Measurements from ENCODE around the gene MRPS25. TPM values are rescaled to one million over a fixed set of nuclear protein-coding genes. Genes with fewer than 3 reads are reported as not detected.

MRPS25 gene
- total RNA-seq, 2 donors from 2014 or later, result 13.8 to 31.0 TPM

GRCh38 chr3:15045667-15046066, 19.4 kb downstream of the MRPS25 start:
- Histone ChIP-seq H3K27ac (no peak overlapping the region), H3K36me3 (peaks cover 48% of the 10 kb centered on the region), H3K27me3 (replicated peaks; ENCODE audit: insufficient read depth) (no peaks in the 10 kb centered on the region), H3K9me3 (no peaks in the 10 kb centered on the region), H3K4me1 (ENCODE audit: control insufficient read depth in 1 of 2, low read depth in 2 of 2) (no peaks in the 10 kb centered on the region), H3K4me3 (no peak overlapping the region)
- no peak for ATAC-seq (ENCODE audit: insufficient number of reproducible peaks, low FRiP score, low read depth)
- TF ChIP-seq, protein P1, sequence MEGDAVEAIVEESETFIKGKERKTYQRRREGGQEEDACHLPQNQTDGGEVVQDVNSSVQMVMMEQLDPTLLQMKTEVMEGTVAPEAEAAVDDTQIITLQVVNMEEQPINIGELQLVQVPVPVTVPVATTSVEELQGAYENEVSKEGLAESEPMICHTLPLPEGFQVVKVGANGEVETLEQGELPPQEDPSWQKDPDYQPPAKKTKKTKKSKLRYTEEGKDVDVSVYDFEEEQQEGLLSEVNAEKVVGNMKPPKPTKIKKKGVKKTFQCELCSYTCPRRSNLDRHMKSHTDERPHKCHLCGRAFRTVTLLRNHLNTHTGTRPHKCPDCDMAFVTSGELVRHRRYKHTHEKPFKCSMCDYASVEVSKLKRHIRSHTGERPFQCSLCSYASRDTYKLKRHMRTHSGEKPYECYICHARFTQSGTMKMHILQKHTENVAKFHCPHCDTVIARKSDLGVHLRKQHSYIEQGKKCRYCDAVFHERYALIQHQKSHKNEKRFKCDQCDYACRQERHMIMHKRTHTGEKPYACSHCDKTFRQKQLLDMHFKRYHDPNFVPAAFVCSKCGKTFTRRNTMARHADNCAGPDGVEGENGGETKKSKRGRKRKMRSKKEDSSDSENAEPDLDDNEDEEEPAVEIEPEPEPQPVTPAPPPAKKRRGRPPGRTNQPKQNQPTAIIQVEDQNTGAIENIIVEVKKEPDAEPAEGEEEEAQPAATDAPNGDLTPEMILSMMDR (IDR thresholded peaks at IDR 0.05), result no peak
- DNase-seq (ENCODE audit: low spot score), result no peak

DNA sequence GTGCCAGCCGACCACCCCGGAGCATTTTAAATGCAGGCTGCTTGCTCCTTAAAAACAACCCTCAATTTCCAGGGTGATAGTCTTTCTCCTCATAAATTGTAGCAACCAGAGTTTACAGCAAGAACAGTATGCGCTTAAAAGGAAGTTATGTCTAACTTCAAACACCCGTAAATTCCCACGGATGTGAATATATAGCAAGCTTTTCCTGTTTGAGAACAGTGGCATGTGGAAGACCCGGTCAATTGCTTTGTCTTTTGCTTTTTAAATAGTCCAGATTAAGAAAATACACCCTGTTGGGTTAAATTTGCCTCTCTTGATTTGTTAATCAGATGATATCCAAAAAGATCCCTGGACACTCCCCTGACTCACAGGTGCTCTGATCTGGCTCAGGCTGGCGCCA, 20.8 kb downstream of the MRPS25 start:
- ATAC-seq (ENCODE audit: insufficient number of reproducible peaks, low FRiP score, low read depth) (no peak), DNase-seq (ENCODE audit: low spot score) (no peak)
- H3K27ac ChIP-seq, result no peak overlapping the region
- TF ChIP-seq, protein P1 (IDR thresholded peaks at IDR 0.05), result no peak
- H3K4me3 ChIP-seq, result no peak overlapping the region
- H3K27me3 ChIP-seq (replicated peaks; ENCODE audit: insufficient read depth), result no peaks in the 10 kb centered on the region
- no peaks in the 10 kb centered on the region for H3K4me1 ChIP-seq (ENCODE audit: control insufficient read depth in 1 of 2, low read depth in 2 of 2)
- H3K36me3 ChIP-seq, result peaks cover 41% of the 10 kb centered on the region
- no peaks in the 10 kb centered on the region for H3K9me3 ChIP-seq

GRCh38 chr3:15043408-15044171, 21.5 kb downstream of the MRPS25 start:
- TF ChIP-seq, protein P1 (IDR thresholded peaks at IDR 0.05), result no peak
- Histone ChIP-seq H3K36me3 (peaks cover 38% of the 10 kb centered on the region), H3K27ac (no peak overlapping the region), H3K4me1 (ENCODE audit: control insufficient read depth in 1 of 2, low read depth in 2 of 2) (no peaks in the 10 kb centered on the region), H3K9me3 (no peaks in the 10 kb centered on the region), H3K27me3 (replicated peaks; ENCODE audit: insufficient read depth) (no peaks in the 10 kb centered on the region), H3K4me3 (no peak overlapping the region)
- DNase-seq (ENCODE audit: low spot score) (no peak), ATAC-seq (ENCODE audit: insufficient number of reproducible peaks, low FRiP score, low read depth) (no peak)

GRCh38 chr3:15042936-15043335, 22.2 kb downstream of the MRPS25 start:
- DNase-seq (ENCODE audit: low spot score) (no peak), ATAC-seq (ENCODE audit: insufficient number of reproducible peaks, low FRiP score, low read depth) (no peak)
- TF ChIP-seq, protein P1 (IDR thresholded peaks at IDR 0.05), result no peak
- no peaks in the 10 kb centered on the region for H3K4me1 ChIP-seq (ENCODE audit: control insufficient read depth in 1 of 2, low read depth in 2 of 2)
- H3K27me3 ChIP-seq (replicated peaks; ENCODE audit: insufficient read depth), result no peaks in the 10 kb centered on the region
- no peaks in the 10 kb centered on the region for H3K9me3 ChIP-seq
- no peak overlapping the region for H3K4me3 ChIP-seq
- no peak overlapping the region for H3K27ac ChIP-seq
- peaks cover 41% of the 10 kb centered on the region for H3K36me3 ChIP-seq

DNA sequence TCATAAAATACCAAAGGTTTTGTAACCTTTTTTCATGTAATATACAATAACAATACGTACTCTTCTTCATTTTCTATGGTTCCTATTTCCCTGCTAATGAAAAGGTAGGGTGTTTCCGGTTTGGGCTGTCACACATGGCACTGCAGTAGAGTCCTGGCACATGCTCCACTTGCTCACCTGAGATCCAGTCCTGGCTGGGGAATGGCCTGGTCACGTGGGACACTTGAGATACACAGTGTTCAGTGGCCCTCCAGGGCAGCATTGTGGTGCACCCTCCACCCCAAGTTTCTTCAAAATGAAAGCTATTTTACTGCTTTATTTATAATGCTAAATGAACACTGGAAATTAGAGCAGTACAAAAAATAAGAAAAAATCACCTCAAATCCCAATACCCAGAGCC, 23.2 kb downstream of the MRPS25 start:
- ATAC-seq (ENCODE audit: insufficient number of reproducible peaks, low FRiP score, low read depth), result no peak
- Histone ChIP-seq H3K9me3 (no peaks in the 10 kb centered on the region), H3K36me3 (peaks cover 38% of the 10 kb centered on the region), H3K27me3 (replicated peaks; ENCODE audit: insufficient read depth) (no peaks in the 10 kb centered on the region), H3K4me3 (no peak overlapping the region), H3K4me1 (ENCODE audit: control insufficient read depth in 1 of 2, low read depth in 2 of 2) (no peaks in the 10 kb centered on the region), H3K27ac (no peak overlapping the region)
- TF ChIP-seq, protein P1 (IDR thresholded peaks at IDR 0.05), result no peak
- DNase-seq (ENCODE audit: low spot score), result no peak
